HG03108 (cell line): ENCODE results near the gene WIF1.

Experiments used
- ATAC-seq: cut with Tn5 transposase; IDR thresholded peaks from one replicate; pipeline ENCODE4 v1.9.1; 2021; ENCODE audit warnings: moderate library complexity; ENCODE audit not compliant: unreplicated experiment

The WIF1 gene

DNA sequence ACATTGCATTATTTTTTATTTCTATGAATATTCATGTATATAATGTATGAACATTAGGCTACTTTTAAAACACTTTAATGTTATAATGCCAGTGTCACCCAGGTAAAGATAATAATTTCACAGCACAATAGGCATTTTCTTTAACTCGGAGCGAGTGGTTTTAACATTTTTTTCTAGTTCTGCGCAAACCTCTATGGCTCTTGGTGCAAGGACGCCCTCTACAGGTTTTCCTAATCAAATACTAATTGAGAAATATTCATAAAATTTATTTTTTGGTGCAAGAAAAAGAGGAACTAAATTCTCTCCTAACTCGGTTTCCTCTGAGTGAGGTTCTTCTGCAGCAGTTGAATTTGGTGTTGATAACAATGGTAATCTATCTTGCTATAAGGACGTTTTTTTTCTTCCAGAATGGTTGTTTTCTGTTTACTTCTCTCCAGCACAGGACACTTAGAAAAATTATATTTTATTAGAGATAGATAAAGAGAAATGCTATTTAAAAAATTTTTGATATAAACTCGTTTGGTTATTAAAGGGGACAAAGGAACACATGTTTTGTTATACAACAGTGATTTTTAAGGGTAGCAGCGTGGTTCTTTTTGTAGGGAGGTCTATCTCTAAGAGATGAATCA lies 2.4 kb upstream of the WIF1 start:
- ATAC-seq: no peak

DNA sequence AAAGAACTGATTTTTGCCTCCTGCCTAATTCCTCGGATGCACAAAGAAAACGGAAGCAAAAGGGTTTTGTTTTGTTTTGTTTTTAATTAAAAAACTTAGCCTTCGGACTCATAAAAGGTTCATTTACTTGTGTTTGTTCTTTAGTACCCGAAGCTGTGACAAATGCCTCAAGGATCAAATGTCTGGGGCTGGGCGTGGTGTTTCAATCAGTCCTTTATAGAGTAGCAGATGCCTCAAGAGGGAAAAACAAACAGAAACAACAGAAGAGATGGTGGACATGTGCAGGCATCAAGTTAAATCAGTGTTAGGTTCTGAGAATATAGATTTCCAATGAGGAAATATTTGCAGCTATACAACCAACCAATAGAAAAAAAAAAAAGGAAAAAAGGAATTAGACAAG lies 1.6 kb upstream of the WIF1 start:
- ATAC-seq: no peak

DNA sequence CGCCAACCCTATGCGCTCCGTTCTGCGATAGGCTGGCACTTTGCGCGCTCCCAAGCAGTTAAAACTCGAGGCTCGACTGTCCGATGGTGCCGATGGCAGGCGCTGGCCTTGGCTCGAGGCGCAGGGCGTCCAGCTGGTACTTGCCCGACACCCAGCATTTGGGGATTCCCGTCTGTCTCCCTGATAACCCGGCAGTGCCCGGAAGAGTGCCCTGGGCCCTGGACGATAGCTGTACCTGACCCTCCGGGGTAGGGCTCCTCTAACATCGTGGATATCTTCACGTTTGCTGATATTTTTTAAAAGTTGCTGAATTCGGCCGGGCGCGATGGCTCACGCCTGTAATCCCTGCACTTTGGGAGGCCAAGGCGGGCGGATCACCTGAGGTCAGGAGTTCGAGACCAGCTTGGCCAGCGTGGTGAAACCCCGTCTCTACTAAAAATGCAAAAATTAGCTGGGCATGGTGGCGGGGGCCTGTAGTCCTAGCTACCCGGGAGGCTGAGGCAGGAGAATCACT lies 908 bp upstream of the WIF1 start:
- no peak for ATAC-seq

DNA sequence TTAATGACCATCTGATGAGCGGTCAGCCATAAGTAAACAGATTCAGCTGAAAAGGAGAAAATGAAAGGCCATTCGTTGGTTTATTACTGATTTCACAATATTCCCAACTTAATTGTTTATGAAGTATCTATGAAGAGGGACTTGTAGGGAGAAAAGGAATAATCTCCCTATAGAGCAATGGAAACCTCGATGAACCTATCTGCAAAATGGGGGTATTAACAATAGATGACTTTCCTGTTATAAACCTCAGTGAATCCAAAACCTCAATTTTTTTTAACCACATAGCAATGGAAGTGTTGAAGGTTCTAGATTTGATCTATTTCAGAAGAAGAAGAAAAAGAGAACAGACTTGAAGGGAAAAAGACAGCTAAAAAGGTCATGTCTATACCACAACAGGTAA lies 2.0 kb downstream of the WIF1 start:
- no peak for ATAC-seq

DNA sequence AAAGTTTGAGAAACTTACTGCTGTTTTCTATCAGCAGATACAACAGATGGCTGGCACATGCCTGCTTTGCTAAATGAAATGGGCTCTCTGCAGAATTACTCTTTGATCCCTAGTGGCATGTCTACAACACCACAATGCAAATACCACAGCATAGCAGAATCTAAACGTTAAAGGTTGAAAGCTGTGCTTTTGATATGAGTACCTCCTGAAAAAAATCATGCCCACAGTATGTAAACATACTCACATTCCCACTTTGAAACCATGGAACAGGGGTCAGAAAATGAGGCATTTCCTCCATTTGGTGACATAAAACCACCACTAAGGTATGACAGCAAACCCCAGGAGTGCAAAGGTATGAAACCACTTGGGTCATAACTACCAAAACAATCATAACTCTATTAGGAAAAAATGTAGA lies 7.5 kb downstream of the WIF1 start:
- no peak for ATAC-seq

DNA sequence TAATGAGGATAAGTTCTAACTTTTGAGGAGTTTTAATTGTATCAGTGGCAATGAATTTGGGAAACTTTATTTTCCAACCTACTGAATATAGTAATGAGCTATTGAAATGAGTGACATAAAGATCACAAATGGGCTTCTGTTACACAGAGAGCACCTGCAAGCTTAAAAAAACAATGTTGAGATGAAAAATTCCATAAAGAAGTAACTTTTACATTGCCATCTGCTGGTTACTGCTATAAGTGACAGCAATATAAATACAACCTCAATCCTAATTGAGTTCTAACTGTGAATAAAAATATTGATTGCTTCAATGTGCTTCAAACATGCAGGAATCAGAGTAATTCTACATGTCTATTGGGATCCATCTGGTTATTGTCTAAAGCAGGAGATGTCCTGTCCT lies 14.2 kb downstream of the WIF1 start:
- no peak for ATAC-seq

DNA sequence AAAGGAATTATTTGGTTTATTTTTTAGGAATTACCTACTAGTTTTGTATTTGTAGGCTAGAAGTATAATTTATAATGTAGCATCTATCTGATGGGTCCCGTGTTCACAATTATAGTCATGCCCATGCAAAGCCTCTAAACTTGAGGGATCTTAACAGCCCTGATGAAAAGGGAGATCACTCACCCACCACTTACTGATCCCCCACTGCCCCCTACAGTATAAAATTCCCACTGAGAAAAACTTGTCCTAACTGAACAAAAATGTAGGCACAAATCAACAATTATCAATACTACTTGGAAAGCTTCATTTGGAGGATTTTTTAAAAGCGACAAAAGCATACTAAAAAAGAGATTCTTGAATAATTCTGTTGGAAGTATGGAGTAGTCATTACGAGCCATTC lies 21.0 kb downstream of the WIF1 start:
- ATAC-seq: no peak

DNA sequence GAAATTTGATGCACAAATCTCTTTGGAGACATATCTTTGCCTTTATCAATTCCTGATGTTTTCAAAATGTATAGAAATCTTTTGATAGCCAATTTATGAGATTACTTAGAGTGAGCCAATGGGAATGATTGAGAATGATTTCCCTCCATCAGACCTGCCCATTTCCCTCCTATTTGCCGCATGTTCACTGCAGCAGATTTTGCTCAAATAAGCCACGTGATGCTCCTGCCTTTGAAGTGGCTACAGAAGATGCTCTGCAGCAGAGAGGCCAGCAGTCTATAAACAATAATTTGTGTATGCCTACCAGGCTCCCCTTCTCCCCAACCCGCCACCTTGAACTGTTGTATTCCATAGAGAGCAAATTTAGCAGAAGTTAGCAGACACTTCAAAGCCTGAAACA lies 21.9 kb downstream of the WIF1 start:
- no peak for ATAC-seq

DNA sequence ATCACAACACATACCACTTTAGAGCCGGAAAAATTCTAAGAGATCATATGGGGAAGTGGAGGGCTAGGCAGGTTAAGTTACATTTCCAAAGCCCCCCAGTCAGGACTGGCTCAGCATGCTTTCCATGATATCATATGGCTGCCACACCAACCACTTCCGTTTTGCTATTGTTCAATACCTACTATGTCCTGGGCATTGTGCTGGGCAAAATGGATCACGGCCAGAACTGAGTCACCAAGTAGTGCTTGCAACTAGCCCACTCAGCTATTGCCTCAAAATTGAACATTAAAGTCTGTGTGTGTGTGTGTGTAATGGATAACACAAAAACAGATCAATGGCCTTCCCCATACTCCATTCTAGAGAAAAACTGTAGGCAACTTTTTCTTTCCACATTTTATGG lies 22.7 kb downstream of the WIF1 start:
- ATAC-seq: no peak

DNA sequence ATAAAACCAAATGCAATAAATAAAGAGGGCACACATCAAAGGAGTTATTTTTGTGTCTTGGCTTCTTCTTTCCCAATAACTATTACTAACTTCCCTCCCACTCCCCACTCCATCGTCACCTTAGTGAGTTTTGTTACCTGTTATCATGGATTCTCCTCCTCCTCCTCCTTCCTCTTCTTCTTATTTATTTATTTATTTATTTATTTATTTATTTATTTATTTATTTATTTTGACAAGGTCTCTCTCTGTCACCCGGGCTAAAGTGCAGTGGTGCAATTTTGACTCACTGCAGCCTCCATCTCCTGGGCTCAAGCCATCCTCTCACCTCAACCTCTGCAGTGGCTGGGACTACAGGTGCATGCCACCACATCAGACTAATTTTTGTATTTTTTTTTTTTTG lies 26.4 kb downstream of the WIF1 start:
- ATAC-seq: no peak

DNA sequence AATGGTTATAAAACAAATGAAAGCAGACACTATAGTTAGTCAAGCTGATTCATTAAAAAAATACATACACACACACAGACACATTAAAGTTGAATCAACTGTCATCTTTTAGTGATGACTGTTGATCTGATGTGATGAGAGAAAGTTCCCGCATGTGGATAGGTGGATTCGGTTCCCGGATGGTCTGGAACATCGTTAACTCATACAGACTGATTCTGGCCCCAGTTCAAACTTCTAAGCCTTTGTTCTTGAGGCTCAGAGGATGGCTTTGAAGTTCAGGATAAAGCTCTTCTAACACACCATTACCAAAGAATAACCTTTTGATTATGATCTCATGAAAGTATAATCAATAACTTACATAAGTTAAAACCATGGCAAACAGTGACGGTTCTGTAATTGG lies 27.5 kb downstream of the WIF1 start:
- ATAC-seq: no peak

DNA sequence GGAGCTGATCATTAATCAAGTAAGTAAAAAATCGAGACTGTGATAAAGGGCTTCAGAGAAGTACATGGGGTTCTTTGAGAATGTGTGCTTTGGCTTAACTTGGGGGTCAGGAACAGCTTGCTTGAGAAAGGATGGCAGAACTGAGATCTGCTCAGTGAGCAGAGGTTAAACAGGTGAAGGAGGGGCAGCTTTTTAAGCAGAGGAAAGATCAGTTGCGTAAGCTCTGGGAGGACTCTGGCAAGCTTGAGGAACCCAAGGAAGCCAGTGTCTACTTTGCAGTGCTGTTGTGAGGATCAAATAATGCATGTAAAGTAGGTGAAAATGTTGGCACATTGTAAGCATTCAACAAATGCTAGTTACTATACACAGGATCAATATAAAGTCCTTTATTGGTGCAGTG lies 30.6 kb downstream of the WIF1 start:
- no peak for ATAC-seq

DNA sequence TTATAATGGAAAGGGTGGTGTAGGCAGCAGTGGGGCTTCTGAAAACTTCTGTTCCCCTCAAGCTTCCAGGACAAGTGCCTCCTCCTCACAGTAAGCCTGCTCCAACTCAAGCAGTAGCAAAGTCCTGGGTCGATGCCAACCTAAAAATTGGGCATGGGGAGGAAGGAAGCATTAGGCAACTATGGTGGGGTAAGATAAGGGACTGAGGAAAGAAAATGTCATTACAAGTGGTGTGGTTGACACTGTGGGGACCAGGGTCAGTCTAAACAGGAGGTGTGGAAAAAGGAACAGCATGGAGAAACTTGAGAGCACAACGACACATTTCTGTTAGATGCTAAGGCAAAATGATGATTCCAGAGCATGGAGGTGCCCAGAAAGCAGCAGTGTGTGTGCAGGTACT lies 34.9 kb downstream of the WIF1 start:
- ATAC-seq: no peak

DNA sequence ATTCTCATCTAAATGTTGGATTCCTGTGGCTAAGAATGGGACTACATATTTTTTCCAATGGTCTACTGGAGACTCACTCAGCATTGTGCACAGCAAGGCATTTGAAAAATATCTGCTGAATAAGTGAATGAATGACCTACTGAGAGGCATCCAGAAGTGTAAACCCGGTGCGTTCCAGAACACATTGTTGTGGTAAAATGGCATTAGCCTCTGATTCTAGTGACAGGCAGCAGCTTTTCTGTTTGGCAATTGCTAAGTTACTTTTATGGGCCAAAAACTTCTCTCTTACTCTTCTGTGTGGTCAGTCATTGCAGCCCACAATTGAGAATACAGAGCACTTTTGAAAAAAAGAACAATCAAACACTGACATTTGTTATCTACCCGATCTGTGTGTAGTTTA lies 36.5 kb downstream of the WIF1 start:
- no peak for ATAC-seq

DNA sequence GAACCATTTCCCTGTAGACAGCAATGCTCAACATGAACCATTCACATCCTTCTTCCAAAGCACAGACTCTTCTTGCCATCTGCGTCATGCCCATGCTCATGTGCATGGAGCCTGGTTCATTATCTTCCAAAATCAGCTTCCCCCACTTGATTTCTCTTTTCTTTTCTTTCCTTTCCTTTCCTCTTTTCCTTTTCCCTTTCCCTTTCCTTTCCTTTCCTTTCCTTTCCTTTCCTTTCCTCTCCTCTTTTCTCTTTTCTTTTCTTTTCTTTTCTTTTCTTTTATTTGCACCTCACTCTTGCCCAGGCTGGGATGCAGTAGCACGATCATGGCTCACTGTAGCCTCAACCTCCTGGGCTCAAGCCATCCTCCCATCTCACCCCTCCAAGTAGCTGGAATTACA lies 37.5 kb downstream of the WIF1 start:
- no peak for ATAC-seq

DNA sequence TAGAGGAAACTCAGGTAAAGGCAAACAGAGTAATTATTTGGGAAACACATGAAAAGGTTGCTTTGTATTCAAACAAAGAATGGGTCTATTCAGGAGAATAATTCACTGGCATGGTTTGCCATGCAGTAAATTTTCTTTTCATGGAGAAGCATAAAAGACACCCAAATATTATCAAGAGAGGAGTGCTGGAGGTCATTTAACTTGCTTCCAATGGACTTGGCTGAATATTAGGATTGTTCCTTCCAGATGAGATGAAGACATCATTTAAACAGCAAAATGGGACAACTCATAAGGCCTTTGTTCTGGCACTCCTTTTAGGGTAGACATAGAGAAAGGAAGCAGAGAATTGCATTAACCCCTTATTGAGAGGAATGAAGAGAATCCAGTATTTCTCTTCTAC lies 38.7 kb downstream of the WIF1 start:
- ATAC-seq: no peak

DNA sequence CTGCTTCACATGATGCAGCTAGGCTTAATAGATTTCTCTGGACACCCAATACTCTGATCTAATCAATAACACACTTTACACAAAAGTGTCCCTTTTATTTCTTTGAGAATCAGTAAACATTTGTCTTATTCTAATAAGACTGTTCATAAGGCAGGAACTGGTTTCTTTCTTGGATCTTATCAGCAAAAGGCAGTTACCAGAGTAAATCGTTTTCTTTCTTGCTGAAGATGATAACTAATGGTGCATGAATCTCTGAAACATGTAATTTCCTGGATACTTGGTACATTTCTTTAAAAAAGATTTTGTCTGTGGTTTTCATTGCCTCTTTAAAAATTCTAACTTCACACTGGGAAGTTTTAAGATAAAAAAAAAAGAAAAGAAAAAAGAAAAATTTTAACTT lies 39.6 kb downstream of the WIF1 start:
- ATAC-seq: no peak

DNA sequence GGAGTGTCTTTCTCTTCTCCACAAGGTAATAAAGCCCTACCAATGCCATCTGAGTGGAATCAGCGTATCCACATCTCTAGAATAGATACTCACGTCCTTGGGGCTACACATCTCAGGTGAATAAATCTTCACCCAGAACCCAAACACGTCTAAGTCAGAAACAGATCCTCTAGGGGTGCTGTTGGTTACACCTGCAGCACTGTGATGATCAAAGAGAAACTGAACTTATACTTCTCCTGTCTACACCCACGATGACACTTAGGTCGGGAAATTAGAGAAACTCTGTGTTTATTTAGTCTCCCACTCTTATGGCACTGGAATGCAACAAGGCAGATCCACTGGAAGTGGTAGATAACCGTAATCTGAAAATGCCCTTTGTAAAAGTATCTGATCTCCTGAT lies 46.2 kb downstream of the WIF1 start:
- ATAC-seq: no peak

DNA sequence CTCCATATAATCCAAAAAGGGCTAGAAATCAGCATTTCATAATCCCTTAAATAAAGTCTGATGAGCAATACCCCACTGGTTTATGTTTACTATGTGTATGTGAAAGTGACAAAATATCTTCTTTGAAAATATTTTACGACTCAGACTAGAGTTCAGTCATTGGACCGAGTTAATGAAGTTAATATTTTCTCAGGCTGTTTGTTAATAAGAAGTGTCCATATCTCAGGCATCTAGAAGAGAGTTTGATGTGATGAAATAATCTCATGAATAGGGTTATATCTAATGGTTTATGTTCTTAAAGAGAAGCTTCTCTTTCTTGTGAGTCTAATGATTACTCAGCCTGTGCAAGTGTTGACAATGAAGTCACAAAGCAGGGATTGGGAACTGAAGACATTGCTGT lies 51.8 kb downstream of the WIF1 start:
- ATAC-seq: no peak

DNA sequence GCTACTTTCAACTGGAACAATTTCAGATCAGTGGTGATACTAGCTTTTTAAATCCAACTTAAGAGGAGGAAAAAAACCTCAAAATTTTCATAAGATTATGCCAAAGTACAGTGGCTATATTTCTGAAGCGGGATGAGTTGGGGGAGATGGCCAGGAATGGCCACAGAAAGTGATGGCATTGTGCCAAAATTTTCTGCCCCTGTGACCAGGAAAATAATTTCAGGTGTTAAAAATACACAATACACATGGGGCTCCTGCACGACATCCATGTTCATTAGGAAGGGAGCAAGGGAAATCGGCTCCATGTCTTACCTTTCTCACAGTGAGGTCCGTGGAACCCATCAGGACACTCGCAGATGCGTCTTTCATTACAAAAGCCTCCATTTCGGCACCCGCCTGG lies 53.7 kb downstream of the WIF1 start:
- ATAC-seq: no peak

DNA sequence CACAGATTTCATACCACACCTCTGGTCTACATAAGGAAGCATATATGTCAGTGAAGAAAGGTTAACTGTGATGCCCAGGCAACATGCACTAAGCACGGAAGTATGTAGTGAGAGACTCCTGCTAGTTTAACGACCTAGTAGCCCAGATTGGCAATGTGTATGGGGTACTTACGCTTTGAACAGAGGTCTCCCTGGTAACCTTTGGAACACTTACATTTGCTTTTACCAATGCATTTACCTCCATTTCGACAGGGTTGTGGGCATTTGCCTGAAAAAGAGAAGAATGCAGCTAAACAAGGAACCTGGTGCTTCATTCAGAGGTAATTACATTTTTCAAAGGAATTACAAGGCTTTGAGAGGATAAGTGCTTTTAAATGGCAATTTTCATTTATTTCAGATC lies 65.2 kb downstream of the WIF1 start:
- no peak for ATAC-seq

DNA sequence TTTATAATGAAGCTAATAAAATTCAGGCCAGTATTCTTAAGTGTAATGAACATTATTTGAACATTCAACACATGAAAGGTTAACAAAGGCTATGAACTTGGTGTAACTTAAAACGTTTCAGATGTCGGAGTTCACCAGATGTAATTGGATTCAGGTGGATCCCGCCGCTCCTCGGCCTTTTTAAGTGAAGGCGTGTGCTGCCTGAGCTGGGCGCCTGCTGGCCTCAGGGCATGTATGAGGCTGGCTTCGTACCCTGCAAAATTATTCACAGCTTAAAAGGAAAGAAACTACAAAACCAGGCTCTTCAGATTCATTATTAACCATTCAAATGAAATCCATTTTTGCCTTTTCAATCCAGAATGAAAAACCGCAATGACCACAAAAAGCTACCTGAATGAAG lies 69.9 kb downstream of the WIF1 start:
- no peak for ATAC-seq

DNA sequence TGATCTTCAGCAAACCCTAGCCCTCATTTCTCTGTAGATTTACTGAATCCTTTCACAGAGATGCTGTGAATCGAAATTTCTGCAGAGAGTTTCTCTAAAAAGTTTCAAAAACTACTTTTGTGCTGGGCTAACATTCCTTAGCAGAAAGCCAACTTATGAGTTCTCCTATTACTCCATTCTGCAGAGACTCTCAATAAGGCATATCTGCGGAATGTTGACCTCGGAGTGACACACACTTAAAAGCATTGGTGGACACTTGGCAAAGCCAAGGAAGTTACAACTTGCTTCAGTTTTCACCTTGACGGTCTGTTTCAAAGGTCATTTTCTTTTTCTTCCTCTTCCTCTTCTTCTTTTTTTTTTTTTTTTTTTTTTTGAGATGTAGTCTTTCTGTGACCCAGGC lies 75.8 kb downstream of the WIF1 start:
- no peak for ATAC-seq

DNA sequence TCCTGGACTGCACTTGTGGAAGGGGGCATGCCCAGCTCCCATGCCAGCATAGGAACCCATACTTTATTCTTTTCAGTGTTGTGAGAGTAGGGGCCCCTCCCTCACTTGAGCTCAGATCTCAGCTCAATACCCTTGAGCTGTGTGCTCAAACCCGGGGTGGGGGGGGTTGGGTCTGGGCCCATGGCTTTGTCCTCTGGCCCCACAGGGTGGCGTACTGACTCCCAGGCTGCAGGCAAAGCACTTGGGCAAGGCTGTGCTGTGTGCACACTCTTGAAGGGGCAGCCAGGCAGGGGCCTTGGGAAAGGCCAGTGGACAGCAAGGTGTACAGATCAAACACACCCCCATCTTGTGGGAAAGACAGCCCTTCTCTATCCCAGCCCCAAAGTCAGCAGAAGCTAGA lies 81.8 kb downstream of the WIF1 start:
- no peak for ATAC-seq
